ENCODE results near the gene KRTAP4-5.
"Not testable (repeated sequence)": the region's sequence is repeated elsewhere in the genome, so short reads cannot be mapped to it uniquely, and the experiment has no call there.

The KRTAP4-5 gene

DNA sequence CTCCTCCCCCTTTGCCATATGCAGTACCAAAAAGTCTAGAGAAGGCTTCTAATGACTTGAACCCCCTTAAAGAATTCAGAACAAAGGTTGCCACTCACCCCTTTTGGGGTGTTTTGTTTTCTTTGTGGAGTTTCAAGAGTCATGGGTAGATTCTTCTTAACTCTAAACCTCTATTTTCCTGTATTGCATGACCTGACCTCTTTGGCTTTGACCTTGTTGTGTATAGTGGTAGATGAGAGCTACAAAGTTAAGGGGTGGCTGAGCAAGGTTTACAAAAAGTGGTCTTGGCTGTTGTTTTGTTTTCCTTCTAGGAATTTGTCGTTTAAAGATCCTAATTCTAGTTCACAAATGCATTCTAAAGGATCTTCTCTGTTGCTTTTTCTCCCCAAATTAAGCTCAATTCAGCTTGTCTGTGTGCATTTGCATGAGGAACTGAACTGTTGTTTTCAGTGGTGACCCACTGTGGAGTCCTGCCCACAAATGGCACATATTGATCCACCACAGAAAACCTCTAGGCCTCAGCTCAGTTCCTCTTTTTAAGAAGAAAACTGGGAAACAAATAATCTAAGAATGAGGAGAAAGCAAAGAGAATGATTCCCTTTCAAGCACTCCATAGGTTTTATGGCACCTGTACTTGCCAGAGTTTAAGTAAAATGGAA, 40.8 kb downstream of the KRTAP4-5 start:
- peak; percentile 64 for ATAC-seq (ENCODE audit: low read depth)
- Mint-ChIP-seq H3K4me3 (peak overlapping the region; percentile 50), H3K27ac (peak overlapping the region; percentile 4)
- not testable (repeated sequence) for H3K4me1 Mint-ChIP-seq; H3K9me3 Mint-ChIP-seq; DNase-seq (ENCODE audit: low spot score in 2 of 2); H3K36me3 Mint-ChIP-seq; H3K27me3 Mint-ChIP-seq

DNA sequence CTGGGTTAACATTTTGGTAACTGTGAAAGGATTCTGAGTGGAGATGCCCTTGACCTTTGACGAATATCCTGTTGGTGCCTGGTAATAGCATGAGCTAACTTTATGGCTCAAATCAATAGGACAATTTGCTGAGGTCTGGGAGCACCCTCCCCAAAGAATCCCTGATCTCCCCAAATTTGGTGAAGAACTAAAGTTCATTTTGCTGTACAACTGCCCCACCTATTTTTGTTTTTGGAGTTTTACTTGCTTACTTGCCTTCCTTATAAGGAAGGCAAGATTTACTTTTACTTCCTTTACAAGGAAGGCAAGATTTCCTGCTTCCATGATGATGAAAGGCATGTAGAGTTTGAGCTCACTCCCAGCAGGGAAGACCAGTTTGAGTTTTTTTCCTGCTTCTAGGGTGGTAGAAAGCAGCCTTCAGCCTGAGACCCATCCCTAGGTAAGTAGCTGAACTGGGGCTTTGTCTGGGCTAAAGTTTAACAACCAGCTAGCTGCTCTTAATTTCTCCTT, 41.6 kb downstream of the KRTAP4-5 start:
- Mint-ChIP-seq H3K9me3 (peaks cover 3% of the 10 kb centered on the region), H3K36me3 (peaks cover 2% of the 10 kb centered on the region), H3K27me3 (peaks cover 5% of the 10 kb centered on the region), H3K27ac (no peak overlapping the region), H3K4me1 (peaks cover 8% of the 10 kb centered on the region), H3K4me3 (peak overlapping the region; percentile 3)
- ATAC-seq (ENCODE audit: low read depth) (no peak), DNase-seq (ENCODE audit: low spot score in 2 of 2) (no peak)

DNA sequence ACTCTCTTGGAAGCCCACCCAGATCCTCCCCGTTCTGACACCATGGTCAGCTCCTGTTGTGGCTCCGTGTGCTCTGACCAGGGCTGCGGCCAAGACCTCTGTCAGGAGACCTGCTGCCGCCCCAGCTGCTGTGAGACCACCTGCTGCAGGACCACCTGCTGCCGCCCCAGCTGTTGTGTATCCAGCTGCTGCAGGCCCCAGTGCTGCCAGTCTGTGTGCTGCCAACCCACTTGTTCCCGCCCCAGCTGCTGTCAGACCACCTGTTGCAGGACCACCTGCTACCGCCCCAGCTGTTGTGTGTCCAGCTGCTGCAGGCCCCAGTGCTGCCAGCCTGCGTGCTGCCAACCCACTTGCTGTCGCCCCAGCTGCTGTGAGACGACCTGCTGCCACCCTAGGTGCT, 44.3 kb downstream of the KRTAP4-5 start, which contains the start of gene KRTAP4-9:
TSS of gene KRTAP4-9 (plus strand) at position 43 of the 400 bp plus-strand sequence. CDS start at position 43, 0 bp downstream.
- H3K4me3 Mint-ChIP-seq; ATAC-seq (ENCODE audit: low read depth); H3K27me3 Mint-ChIP-seq; DNase-seq (ENCODE audit: low spot score in 2 of 2); H3K27ac Mint-ChIP-seq; H3K36me3 Mint-ChIP-seq; H3K4me1 Mint-ChIP-seq; H3K9me3 Mint-ChIP-seq: not testable (repeated sequence)

DNA sequence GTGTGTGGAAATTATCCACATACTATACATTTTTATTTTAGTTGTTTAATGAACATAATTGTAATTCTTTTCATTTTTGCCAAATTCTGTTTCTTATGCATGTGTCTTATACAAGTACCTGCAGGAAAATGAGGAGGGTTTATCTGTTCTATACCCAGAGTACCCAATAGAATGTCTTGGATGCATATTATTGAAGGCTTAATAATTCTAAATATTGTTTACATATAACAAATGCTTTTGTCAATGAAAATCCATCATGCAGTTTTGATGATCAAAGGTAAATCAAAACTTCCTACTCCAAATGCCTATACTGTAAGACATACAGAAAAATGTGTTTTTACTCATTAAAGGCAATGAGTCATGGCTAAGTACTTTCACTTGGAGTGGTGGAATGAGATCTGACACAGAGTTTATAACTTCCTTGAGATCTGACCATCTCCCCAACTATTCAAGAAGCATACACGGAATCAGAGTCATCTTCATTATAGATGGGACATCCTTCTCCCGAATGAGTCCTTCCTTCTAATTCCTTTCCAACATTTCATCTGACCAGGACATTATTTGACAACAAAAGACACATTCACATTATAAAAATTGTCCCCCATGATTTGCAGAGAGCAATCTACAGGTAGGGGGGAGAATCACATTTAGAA, 45.1 kb downstream of the KRTAP4-5 start:
- H3K9me3 Mint-ChIP-seq; H3K27ac Mint-ChIP-seq; H3K27me3 Mint-ChIP-seq; DNase-seq (ENCODE audit: low spot score in 2 of 2); H3K4me3 Mint-ChIP-seq; H3K36me3 Mint-ChIP-seq; ATAC-seq (ENCODE audit: low read depth): not testable (repeated sequence)
- peaks cover 12% of the 10 kb centered on the region for H3K4me1 Mint-ChIP-seq

DNA sequence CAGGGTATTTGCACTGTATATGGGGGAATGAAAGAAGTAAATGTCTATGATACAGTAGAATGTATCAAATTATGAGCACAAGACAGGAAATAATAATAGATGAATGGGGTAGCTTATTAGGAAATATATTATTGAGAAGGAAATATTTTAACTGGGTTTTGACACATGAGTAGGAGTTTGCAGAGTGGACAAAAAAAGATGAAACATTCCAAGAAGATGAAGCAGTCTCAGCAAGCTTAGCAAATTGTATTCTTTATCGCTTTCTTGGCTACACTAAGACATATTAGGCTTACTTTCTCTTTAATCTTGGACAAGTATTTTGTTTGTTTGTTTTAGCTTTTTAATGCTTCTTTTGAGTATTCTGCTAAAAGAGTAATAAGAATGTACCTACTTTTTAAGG, 45.7 kb downstream of the KRTAP4-5 start:
- no peak for DNase-seq (ENCODE audit: low spot score in 2 of 2)
- no peaks in the 10 kb centered on the region for H3K36me3 Mint-ChIP-seq
- H3K9me3 Mint-ChIP-seq = no peaks in the 10 kb centered on the region
- H3K4me3 Mint-ChIP-seq = no peak overlapping the region
- no peak overlapping the region for H3K27ac Mint-ChIP-seq
- H3K4me1 Mint-ChIP-seq = peaks cover 10% of the 10 kb centered on the region
- ATAC-seq (ENCODE audit: low read depth) = no peak
- H3K27me3 Mint-ChIP-seq = peaks cover 5% of the 10 kb centered on the region

DNA sequence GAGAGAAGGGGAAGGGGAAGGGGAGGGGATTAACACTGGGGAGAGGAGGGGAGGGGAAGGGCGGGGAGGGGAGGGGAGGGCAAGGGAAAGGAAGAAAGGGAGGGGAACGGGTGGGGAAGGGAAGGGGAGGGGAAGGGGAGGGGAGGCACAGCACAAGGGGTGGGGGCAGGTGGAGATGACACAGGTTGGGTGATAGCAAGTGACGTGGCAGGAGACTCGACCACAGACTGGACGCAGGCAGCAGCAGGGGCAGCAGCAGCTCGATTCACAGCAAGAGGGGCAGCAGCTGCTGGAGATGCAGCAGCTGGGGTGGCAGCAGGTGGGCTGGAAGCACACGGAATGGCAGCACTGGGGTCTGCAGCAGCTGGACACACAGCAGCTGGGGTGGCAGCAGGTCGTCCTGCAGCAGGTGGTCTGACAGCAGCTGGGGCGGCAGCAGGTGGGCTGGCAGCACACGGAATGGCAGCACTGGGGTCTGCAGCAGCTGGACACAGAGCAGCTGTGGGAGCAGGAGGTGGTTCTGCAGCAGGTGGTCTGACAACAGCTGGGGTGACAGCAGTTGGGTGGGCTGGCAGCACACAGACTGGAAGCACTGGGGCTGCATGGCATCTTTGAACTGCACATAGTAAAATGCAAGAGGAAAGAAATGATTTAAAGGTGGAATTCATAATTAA, 47.9 kb downstream of the KRTAP4-5 start, which contains the start of gene KRTAP4-16:
TSS of gene KRTAP4-16 (minus strand) at position 624 of the 674 bp plus-strand sequence. CDS start at position 624, 0 bp downstream.
- ATAC-seq (ENCODE audit: low read depth) (no peak), DNase-seq (ENCODE audit: low spot score in 2 of 2) (no peak)
- Mint-ChIP-seq H3K27ac (no peak within 1 kb of the TSS), H3K36me3 (no peaks in the 10 kb centered on the region), H3K4me1 (peaks cover 4% of the 10 kb centered on the region), H3K4me3 (no peak within 1 kb of the TSS), H3K9me3 (no peaks in the 10 kb centered on the region), H3K27me3 (peaks cover 18% of the 10 kb centered on the region)

DNA sequence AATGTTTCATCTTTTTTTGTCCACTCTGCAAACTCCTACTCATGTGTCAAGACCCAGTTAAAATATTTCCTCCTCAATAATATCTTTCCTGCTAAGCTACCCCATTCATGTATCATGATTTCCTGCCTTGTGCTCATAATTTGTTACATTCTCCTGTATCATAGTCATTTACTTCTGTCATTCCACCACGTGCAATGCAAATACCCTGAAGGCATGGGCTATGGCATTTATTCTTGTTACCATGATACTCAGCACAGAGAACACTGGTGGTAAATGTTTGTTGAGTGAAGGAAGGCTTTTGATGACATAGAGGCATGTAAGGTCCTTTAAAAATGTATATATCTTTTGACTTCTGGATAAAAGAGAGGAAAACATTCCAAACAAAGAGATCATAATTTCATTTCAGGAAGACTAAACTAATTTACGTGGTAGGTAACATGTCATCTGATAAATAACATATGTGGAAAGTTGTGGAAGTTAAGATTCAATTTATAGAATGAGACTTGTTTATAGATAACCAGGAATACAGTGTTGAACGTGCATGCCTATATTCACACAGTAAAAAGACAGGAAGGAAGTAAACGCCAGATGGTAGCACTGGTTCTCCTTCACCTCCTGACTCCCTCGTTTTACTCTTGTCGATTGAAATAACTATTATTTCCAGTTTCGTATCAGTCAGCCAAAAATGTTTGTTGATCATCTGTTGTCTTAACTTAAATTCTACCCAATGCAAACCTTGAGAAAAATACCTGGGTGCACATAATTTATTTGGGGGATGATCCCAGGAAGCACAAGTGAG, 49.7 kb downstream of the KRTAP4-5 start:
- H3K27me3 Mint-ChIP-seq = peaks cover 17% of the 10 kb centered on the region
- not testable (repeated sequence) for DNase-seq (ENCODE audit: low spot score in 2 of 2); H3K36me3 Mint-ChIP-seq; H3K9me3 Mint-ChIP-seq; H3K27ac Mint-ChIP-seq; H3K4me3 Mint-ChIP-seq; H3K4me1 Mint-ChIP-seq
- peak; percentile 69 for ATAC-seq (ENCODE audit: low read depth)

Measured in memory B cell (primary cell).